GM19239 (cell line): ENCODE results near the gene ADAMTSL2.

Source experiments
- DNase-seq: peaks from one replicate; pipeline ENCODE4 v3.0.0; 2011; ENCODE audit warnings: low spot score; ENCODE audit not compliant: insufficient read length
- FAIRE-seq: peaks from 2 replicates; lab custom pipeline; 2011; peaks lifted over from hg19 to GRCh38; lab: Jason Lieb, UNC

The ADAMTSL2 gene

GRCh38 chr9:133581513-133582343, 47.2 kb downstream of the ADAMTSL2 start:
- FAIRE-seq, result no peak
- no peak for DNase-seq

GRCh38 chr9:133582501-133583045, 48.1 kb downstream of the ADAMTSL2 start:
- FAIRE-seq, result no peak
- no peak for DNase-seq

- FAIRE-seq, result no peak
- DNase-seq, result no peak
These were observed 48.6 kb downstream of the ADAMTSL2 start for GRCh38 chr9:133583111-133583510.

- DNase-seq (no peak), FAIRE-seq (no peak)
These were observed 49.1 kb downstream of the ADAMTSL2 start for GRCh38 chr9:133583586-133583985.

GRCh38 chr9:133584167-133584558, 49.7 kb downstream of the ADAMTSL2 start:
- no peak for FAIRE-seq

GRCh38 chr9:133584559-133585476, 50.3 kb downstream of the ADAMTSL2 start:
- DNase-seq, result no peak

More at GRCh38 chr9:133584167-133584558, 49.7 kb downstream of the ADAMTSL2 start:
- DNase-seq, result no peak

GRCh38 chr9:133585481-133586351, 51.2 kb downstream of the ADAMTSL2 start:
- DNase-seq (no peak), FAIRE-seq (no peak)

More at GRCh38 chr9:133584559-133585476, 50.3 kb downstream of the ADAMTSL2 start:
- no peak for FAIRE-seq

- no peak for DNase-seq
- FAIRE-seq, result no peak
These were observed 52.5 kb downstream of the ADAMTSL2 start for GRCh38 chr9:133587051-133587450.

GRCh38 chr9:133587466-133587865, 53.0 kb downstream of the ADAMTSL2 start:
- FAIRE-seq, result no peak

GRCh38 chr9:133589454-133590227, 55.1 kb downstream of the ADAMTSL2 start:
- FAIRE-seq (no peak), DNase-seq (no peak)

More at GRCh38 chr9:133587466-133587865, 53.0 kb downstream of the ADAMTSL2 start:
- DNase-seq, result no peak

GRCh38 chr9:133590231-133590855, 55.8 kb downstream of the ADAMTSL2 start:
- DNase-seq, result no peak
- FAIRE-seq, result no peak

GRCh38 chr9:133591116-133591910, 56.8 kb downstream of the ADAMTSL2 start:
- DNase-seq (no peak), FAIRE-seq (no peak)

GRCh38 chr9:133591985-133592384, 57.5 kb downstream of the ADAMTSL2 start:
- FAIRE-seq (no peak), DNase-seq (no peak)

- FAIRE-seq (no peak), DNase-seq (no peak)
These were observed 58.4 kb downstream of the ADAMTSL2 start for GRCh38 chr9:133592731-133593409.

GRCh38 chr9:133593587-133594253, 59.2 kb downstream of the ADAMTSL2 start:
- DNase-seq (no peak), FAIRE-seq (no peak)

- no peak for DNase-seq
- FAIRE-seq, result no peak
These were observed 59.8 kb downstream of the ADAMTSL2 start for GRCh38 chr9:133594310-133594709.

- no peak for FAIRE-seq
- DNase-seq, result no peak
These were observed 61.4 kb downstream of the ADAMTSL2 start for GRCh38 chr9:133595910-133596309.
